HepG2 (cell line): ENCODE results near the gene EARS2. TPM values are rescaled to one million over a fixed set of nuclear protein-coding genes. Genes with fewer than 3 reads are reported as not detected.

Source experiments
- ATAC-seq: fragments of 200-7000 bp; cut with Tn5 transposase; 3 replicates; pipeline ENCODE4 v1.9.1; 2020; ENCODE audit warnings: mild to moderate bottlenecking, moderate library complexity
- BruUV-seq: library from RNA; stranded (reverse); fragments of 400-500 nt; replicated peaks from 2 replicates; lab custom pipeline; 2021; lab: Mats Ljungman, UMichigan
- CTCF ChIA-PET: fragments of 300-600 bp; formaldehyde crosslinking; extraction: SDS; loops from one replicate; lab custom pipeline; 2021; ENCODE audit warnings: low total read pairs, inconsistent platforms, low intra/inter-chr PET ratio; lab: Yijun Ruan, JAX
- POLR2A ChIA-PET: fragments of 350-600 bp; sonication (Branson Sonifier 250); formaldehyde crosslinking; loops from one replicate; lab custom pipeline; 2020; ENCODE audit warnings: antibody characterized with exemption, inconsistent platforms; lab: Yijun Ruan, JAX
- DNase-seq: peaks from one replicate; pipeline ENCODE4 v3.0.0-alpha.2; 2015; ENCODE audit warnings: low spot score
- FAIRE-seq: peaks from 3 replicates; lab custom pipeline; 2011; peaks lifted over from hg19 to GRCh38; lab: Jason Lieb, UNC
- H2AFZ ChIP-seq: one replicate; pipeline ENCODE4 v1.6.1; 2011; ENCODE audit warnings: low read length, inconsistent platforms
- H3K27ac ChIP-seq: fragments of 300-600 bp; 3 replicates; pipeline ENCODE4 v1.8.0; 2011; ENCODE audit warnings: mixed run types, mild to moderate bottlenecking, mixed read lengths, low read length, inconsistent platforms; ENCODE audit not compliant: insufficient read depth; ENCODE audit errors: extremely low read length
- H3K27me3 ChIP-seq, 2 experiments: fragments of 200-600 bp in 1 of 2; 2 replicates in 1 of 2; 3 replicates in 1 of 2; pipeline versions ENCODE4 v1.6.0 to v1.8.0; 2011; ENCODE audit warnings: low read length in 2 of 2, mild to moderate bottlenecking in 2 of 2, moderate library complexity in 2 of 2, inconsistent platforms in 1 of 2; ENCODE audit not compliant: insufficient read depth in 2 of 2, control insufficient read depth in 1 of 2
- H3K36me3 ChIP-seq, 2 experiments: fragments of 200-600 bp in 1 of 2; replicated peaks in 1 of 2; 2 replicates in 1 of 2; 3 replicates in 1 of 2; pipeline versions ENCODE4 v1.5.1 to v1.8.0; 2011; ENCODE audit warnings: low read length in 2 of 2, inconsistent platforms in 1 of 2; ENCODE audit not compliant: insufficient read depth in 2 of 2, control insufficient read depth in 1 of 2
- H3K4me1 ChIP-seq: 2 replicates; pipeline ENCODE4 v1.5.1; 2012; ENCODE audit warnings: low read length, inconsistent platforms; ENCODE audit not compliant: insufficient read depth
- H3K4me2 ChIP-seq: 2 replicates; pipeline ENCODE4 v1.6.0; 2011; ENCODE audit warnings: low read depth, low read length, inconsistent platforms
- H3K4me3 ChIP-seq, 3 experiments: fragments of 200-600 bp in 1 of 3; sonication (generic), shearing (Covaris generic) in 1 of 3; replicated peaks in 1 of 3; 2 replicates each; pipeline ENCODE4 v1.5.1; 2011 to 2016; ENCODE audit warnings: low read length in 3 of 3, inconsistent platforms in 2 of 3, low read depth in 2 of 3, mild to moderate bottlenecking in 2 of 3, control low read depth in 1 of 3, mixed read lengths in 1 of 3; ENCODE audit not compliant: insufficient read depth in 1 of 3
- H3K79me2 ChIP-seq: one replicate; pipeline ENCODE4 v1.6.1; 2011; ENCODE audit warnings: low read length, inconsistent platforms; ENCODE audit not compliant: insufficient read depth
- H3K9ac ChIP-seq: 2 replicates; pipeline ENCODE4 v1.6.0; 2011; ENCODE audit warnings: mild to moderate bottlenecking, low read depth, low read length, inconsistent platforms; ENCODE audit not compliant: insufficient read depth
- H3K9me3 ChIP-seq: 2 replicates; pipeline ENCODE4 v1.5.1; 2012; ENCODE audit warnings: mild to moderate bottlenecking, low read length
- H4K20me1 ChIP-seq: 2 replicates; pipeline ENCODE4 v1.6.0; 2011; ENCODE audit warnings: inconsistent platforms, mild to moderate bottlenecking, low read length, moderate library complexity; ENCODE audit not compliant: insufficient read depth
- BRCA1 ChIP-seq: sonication (generic); formaldehyde crosslinking; IDR thresholded peaks from 2 replicates; pipeline ENCODE4 v1.4.0; 2020; ENCODE audit warnings: missing genetic modification reagents
- ISX ChIP-seq: sonication (generic); formaldehyde crosslinking; conservative IDR thresholded peaks from 2 replicates; pipeline ENCODE4 v1.5.0; 2020; ENCODE audit warnings: missing genetic modification reagents
- POLR2G ChIP-seq: fragments of 200-400 bp; formaldehyde crosslinking; IDR thresholded peaks from 2 replicates; pipeline ENCODE4 v1.6.1; 2018; ENCODE audit warnings: mild to moderate bottlenecking, low read depth, low read length, moderate library complexity
- RXRA ChIP-seq: sonication (generic); formaldehyde crosslinking; IDR thresholded peaks from 2 replicates; pipeline ENCODE4 v1.5.1; 2020; ENCODE audit warnings: missing genetic modification reagents
- TEAD2 ChIP-seq: sonication (generic); formaldehyde crosslinking; IDR thresholded peaks from 2 replicates; pipeline ENCODE4 v1.9.0; 2021; ENCODE audit warnings: missing genetic modification reagents
- ZNF12 ChIP-seq: sonication (generic); formaldehyde crosslinking; IDR thresholded peaks from 2 replicates; pipeline ENCODE4 v1.5.0; 2020; ENCODE audit warnings: missing genetic modification reagents
- ZNF136 ChIP-seq: sonication (generic); formaldehyde crosslinking; IDR thresholded peaks from 2 replicates; pipeline ENCODE4 v1.8.1; 2022; ENCODE audit warnings: low read depth, mild to moderate bottlenecking, moderate library complexity, missing genetic modification reagents
- ZNF230 ChIP-seq: sonication (generic); formaldehyde crosslinking; IDR thresholded peaks from 2 replicates; pipeline ENCODE4 v1.4.0; 2020; ENCODE audit warnings: mild to moderate bottlenecking, missing genetic modification reagents
- ZNF333 ChIP-seq: sonication (generic); formaldehyde crosslinking; IDR thresholded peaks from 2 replicates; pipeline ENCODE4 v1.4.0; 2020; ENCODE audit warnings: mild to moderate bottlenecking, missing genetic modification reagents, borderline replicate concordance
- ZNF724P ChIP-seq: sonication (generic); formaldehyde crosslinking; IDR thresholded peaks from 2 replicates; pipeline ENCODE4 v1.8.0; 2022; ENCODE audit warnings: missing genetic modification reagents, borderline replicate concordance
- ZNF747 ChIP-seq: sonication (generic); formaldehyde crosslinking; IDR thresholded peaks from 2 replicates; pipeline ENCODE4 v1.8.1; 2023; ENCODE audit warnings: missing genetic modification reagents, mild to moderate bottlenecking, borderline replicate concordance
- ZSCAN9 ChIP-seq: IDR thresholded peaks from 2 replicates; pipeline ENCODE4 v1.6.1; 2016; ENCODE audit warnings: borderline replicate concordance
- WGBS: methylation state at CpG from one replicate; pipeline ENCODE4 v1.1.6; 2017; ENCODE audit warnings: low lambda C conversion rate; 5-methylcytosine and 5-hydroxymethylcytosine counted together
- in situ Hi-C: cut with HindIII; loops from 2 replicates; pipeline ENCODE4 v1.10.0; 2017; ENCODE audit warnings: low pct_unique_long_range_greater_than_20kb; ENCODE audit not compliant: extremely low pct_ligation_motif_present
- intact Hi-C: fragments of 100-400 bp; cut with micrococcal nuclease; formaldehyde crosslinking; loops from one replicate; pipeline ENCODE4 v1.10.0; 2022; ENCODE audit not compliant: unreplicated experiment
- polyA plus RNA-seq, 8 experiments: library from polyadenylated mRNA; depleted of rRNA in 3 of 8; stranded (reverse) in 7 of 8; unstranded in 1 of 8; fragments of >200 nt; fragmentation: Illumina TruSeq in 4 of 8; extraction: Trizol in 4 of 8; gene quantifications; 2 replicates each; pipeline versions ENCODE4 v1.2.1 to v1.2.3, GENCODE V29; 2011 to 2016; ENCODE audit warnings: low read depth in 4 of 8, missing spikeins in 1 of 8, mixed read lengths in 1 of 8; ENCODE audit not compliant: insufficient read depth in 1 of 8
- total RNA-seq, 5 experiments: library from RNA; depleted of rRNA; stranded (reverse); fragments of >200 nt; fragmentation: Illumina TruSeq; extraction: Trizol; gene quantifications; 2 replicates each; pipeline ENCODE4 v1.2.3, GENCODE V29; 2016; ENCODE audit warnings: low read depth in 1 of 5
- TF ChIP-seq, protein P1 (sequence below), 2 experiments: sonication (generic) in 1 of 2; formaldehyde crosslinking in 1 of 2; IDR thresholded peaks; 2 replicates each; pipeline versions ENCODE4 v1.4.0 to v1.6.1; 2016 to 2020; ENCODE audit warnings: borderline replicate concordance in 1 of 2, low read depth in 1 of 2, mild to moderate bottlenecking in 1 of 2, missing genetic modification reagents in 1 of 2
- TF ChIP-seq, protein P2 (sequence below): sonication (generic); formaldehyde crosslinking; IDR thresholded peaks from 2 replicates; pipeline ENCODE4 v1.4.0; 2020; ENCODE audit warnings: missing genetic modification reagents
- TF ChIP-seq, protein P3 (sequence below): sonication (generic); formaldehyde crosslinking; IDR thresholded peaks from 2 replicates; pipeline ENCODE4 v1.4.0; 2020; ENCODE audit warnings: mild to moderate bottlenecking, missing genetic modification reagents
- TF ChIP-seq, protein P4 (sequence below): sonication (generic); formaldehyde crosslinking; IDR thresholded peaks from 2 replicates; pipeline ENCODE4 v1.5.0; 2020; ENCODE audit warnings: missing genetic modification reagents

Gene EARS2
- total and polyA plus RNA-seq, 2 of the 13 experiments (the other 11 are each of a cell fraction or from before 2014, with no cell fraction given) = 49.4 to 80.4 TPM

- Histone ChIP-seq H4K20me1 (no peaks in the 10 kb centered on the region), H3K4me1 (no peaks in the 10 kb centered on the region), H3K4me2 (no peak overlapping the region), H3K27me3 (no peaks in the 10 kb centered on the region; a peak in 1 of 5 replicates), H3K27ac (no peak overlapping the region), H3K36me3 (peaks cover 78 to 96% of the 10 kb centered on the region in 2 experiments), H3K79me2 (no peaks in the 10 kb centered on the region), H3K4me3 (no peak overlapping the region), H2AFZ (no peak overlapping the region), H3K9me3 (no peaks in the 10 kb centered on the region), H3K9ac (no peak overlapping the region)
- no peak for FAIRE-seq
- DNase-seq = no peak
- WGBS = 95% methylated on average over 2 of the region's 2 CpGs
- intact Hi-C loops = no loop called here
- no peak for ATAC-seq
- ChIA-PET CTCF (no interaction called here), POLR2A (no interaction called here)
- in situ Hi-C loops = no loop called here
- BruUV-seq = no TSS peak
- TF ChIP-seq, protein P1, sequence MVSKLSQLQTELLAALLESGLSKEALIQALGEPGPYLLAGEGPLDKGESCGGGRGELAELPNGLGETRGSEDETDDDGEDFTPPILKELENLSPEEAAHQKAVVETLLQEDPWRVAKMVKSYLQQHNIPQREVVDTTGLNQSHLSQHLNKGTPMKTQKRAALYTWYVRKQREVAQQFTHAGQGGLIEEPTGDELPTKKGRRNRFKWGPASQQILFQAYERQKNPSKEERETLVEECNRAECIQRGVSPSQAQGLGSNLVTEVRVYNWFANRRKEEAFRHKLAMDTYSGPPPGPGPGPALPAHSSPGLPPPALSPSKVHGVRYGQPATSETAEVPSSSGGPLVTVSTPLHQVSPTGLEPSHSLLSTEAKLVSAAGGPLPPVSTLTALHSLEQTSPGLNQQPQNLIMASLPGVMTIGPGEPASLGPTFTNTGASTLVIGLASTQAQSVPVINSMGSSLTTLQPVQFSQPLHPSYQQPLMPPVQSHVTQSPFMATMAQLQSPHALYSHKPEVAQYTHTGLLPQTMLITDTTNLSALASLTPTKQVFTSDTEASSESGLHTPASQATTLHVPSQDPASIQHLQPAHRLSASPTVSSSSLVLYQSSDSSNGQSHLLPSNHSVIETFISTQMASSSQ (IDR thresholded peaks at IDR 0.05; ENCODE audit: low read depth) = no peak
- TF ChIP-seq, protein P1 (CRISPR knock-in tag; IDR thresholded peaks at IDR 0.05; ENCODE audit: borderline replicate concordance) = no peak
- TF ChIP-seq ZSCAN9 (CRISPR knock-in tag) (no peak), POLR2G (no peak), ZNF230 (CRISPR knock-in tag) (no peak), ISX (CRISPR knock-in tag) (no peak), ZNF724P (CRISPR knock-in tag) (no peak), ZNF12 (no peak), ZNF747 (no peak), BRCA1 (no peak), ZNF136 (no peak), TEAD2 (CRISPR knock-in tag) (no peak), RXRA (CRISPR knock-in tag) (no peak), ZNF333 (CRISPR knock-in tag) (no peak)
- TF ChIP-seq, protein P2, sequence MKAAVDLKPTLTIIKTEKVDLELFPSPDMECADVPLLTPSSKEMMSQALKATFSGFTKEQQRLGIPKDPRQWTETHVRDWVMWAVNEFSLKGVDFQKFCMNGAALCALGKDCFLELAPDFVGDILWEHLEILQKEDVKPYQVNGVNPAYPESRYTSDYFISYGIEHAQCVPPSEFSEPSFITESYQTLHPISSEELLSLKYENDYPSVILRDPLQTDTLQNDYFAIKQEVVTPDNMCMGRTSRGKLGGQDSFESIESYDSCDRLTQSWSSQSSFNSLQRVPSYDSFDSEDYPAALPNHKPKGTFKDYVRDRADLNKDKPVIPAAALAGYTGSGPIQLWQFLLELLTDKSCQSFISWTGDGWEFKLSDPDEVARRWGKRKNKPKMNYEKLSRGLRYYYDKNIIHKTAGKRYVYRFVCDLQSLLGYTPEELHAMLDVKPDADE (CRISPR knock-in tag) = no peak
- TF ChIP-seq, protein P3, sequence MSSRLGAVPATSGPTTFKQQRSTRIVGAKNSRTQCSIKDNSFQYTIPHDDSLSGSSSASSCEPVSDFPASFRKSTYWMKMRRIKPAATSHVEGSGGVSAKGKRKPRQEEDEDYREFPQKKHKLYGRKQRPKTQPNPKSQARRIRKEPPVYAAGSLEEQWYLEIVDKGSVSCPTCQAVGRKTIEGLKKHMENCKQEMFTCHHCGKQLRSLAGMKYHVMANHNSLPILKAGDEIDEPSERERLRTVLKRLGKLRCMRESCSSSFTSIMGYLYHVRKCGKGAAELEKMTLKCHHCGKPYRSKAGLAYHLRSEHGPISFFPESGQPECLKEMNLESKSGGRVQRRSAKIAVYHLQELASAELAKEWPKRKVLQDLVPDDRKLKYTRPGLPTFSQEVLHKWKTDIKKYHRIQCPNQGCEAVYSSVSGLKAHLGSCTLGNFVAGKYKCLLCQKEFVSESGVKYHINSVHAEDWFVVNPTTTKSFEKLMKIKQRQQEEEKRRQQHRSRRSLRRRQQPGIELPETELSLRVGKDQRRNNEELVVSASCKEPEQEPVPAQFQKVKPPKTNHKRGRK (CRISPR knock-in tag) = no peak
- TF ChIP-seq, protein P4, sequence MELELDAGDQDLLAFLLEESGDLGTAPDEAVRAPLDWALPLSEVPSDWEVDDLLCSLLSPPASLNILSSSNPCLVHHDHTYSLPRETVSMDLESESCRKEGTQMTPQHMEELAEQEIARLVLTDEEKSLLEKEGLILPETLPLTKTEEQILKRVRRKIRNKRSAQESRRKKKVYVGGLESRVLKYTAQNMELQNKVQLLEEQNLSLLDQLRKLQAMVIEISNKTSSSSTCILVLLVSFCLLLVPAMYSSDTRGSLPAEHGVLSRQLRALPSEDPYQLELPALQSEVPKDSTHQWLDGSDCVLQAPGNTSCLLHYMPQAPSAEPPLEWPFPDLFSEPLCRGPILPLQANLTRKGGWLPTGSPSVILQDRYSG (CRISPR knock-in tag) = no peak
These were observed 71.9 kb downstream of the EARS2 start for GRCh38 chr16:23485257-23485614.
